Ovary (tissue), 9 donors: ENCODE results near the gene LDHAL6B. TPM values are rescaled to one million over a fixed set of nuclear protein-coding genes. Genes with fewer than 3 reads are reported as not detected.
"Not testable (repeated sequence)": the region's sequence is repeated elsewhere in the genome, so short reads cannot be mapped to it uniquely, and the experiment has no call there.

ENCODE experiments used
- DNase-seq, 5 donors: peaks; one replicate each; pipeline ENCODE4 v3.0.0-alpha.2; 2019 to 2020
- H3K27ac ChIP-seq, 2 donors: fragments of 200-600 bp; one replicate each; pipeline versions ENCODE4 v1.5.1 to v1.8.0; 2019 to 2022
- H3K27me3 ChIP-seq: fragments of 200-600 bp; one replicate; pipeline ENCODE4 v1.8.0; 2022
- H3K36me3 ChIP-seq: fragments of 200-600 bp; sonication (generic); one replicate; pipeline ENCODE4 v1.5.1; 2019
- H3K4me1 ChIP-seq: one replicate; pipeline ENCODE4 v1.8.1; 2013; ENCODE audit warnings: mild to moderate bottlenecking, moderate library complexity; ENCODE audit not compliant: insufficient read depth
- H3K4me3 ChIP-seq: fragments of 200-600 bp; sonication (generic); one replicate; pipeline ENCODE4 v1.5.1; 2017
- H3K9me3 ChIP-seq, 2 donors: fragments of 200-600 bp in 1 of 2; sonication (generic) in 1 of 2; one replicate each; pipeline versions ENCODE4 v1.5.1 to v1.8.1; 2013 to 2019; ENCODE audit warnings: mild to moderate bottlenecking in 1 of 2, moderate library complexity in 1 of 2
- CTCF ChIP-seq, 3 donors: fragments of 450-650 bp in 2 of 3; fragments of 200-600 bp in 1 of 3; IDR thresholded peaks; one replicate each; pipeline versions ENCODE4 v1.5.1 to v1.8.0; 2016 to 2022; ENCODE audit warnings: antibody characterized with exemption in 3 of 3, mild to moderate bottlenecking in 1 of 3
- EP300 ChIP-seq: sonication (generic); formaldehyde crosslinking; IDR thresholded peaks from one replicate; pipeline ENCODE4 v1.6.1; 2017; ENCODE audit warnings: antibody characterized with exemption
- POLR2A ChIP-seq: fragments of 450-650 bp; IDR thresholded peaks from one replicate; pipeline ENCODE4 v1.6.1; 2017; ENCODE audit warnings: antibody characterized with exemption, mild to moderate bottlenecking, moderate library complexity
- WGBS, 3 donors: extraction: QIAGEN DNeasy Blood & Tissue Kit in 1 of 3; methylation state at CpG; one replicate each; pipeline versions ENCODE4 v1.1.5 to v1.1.7; 2013 to 2017; 5-methylcytosine and 5-hydroxymethylcytosine counted together
- intact Hi-C, 4 donors: fragments of 100-400 bp; cut with DNase I; formaldehyde crosslinking; loops; one replicate each; pipeline versions ENCODE4 v1.11.0 to v1.15.1; 2022 to 2023
- polyA plus RNA-seq, 2 donors: library from polyadenylated mRNA; stranded (reverse); fragments of 200-250 nt in 1 of 2; fragments of 350-450 nt in 1 of 2; fragmentation: Illumina TruSeq in 1 of 2; extraction: RNeasy Lipid Tissue Mini Kit (QIAGEN cat#74804) in 1 of 2; gene quantifications; one replicate each; pipeline ENCODE4 v1.2.3, GENCODE V29; 2013 to 2014
- total RNA-seq, 7 donors: library from RNA; depleted of rRNA in 2 of 7; stranded (reverse); fragments of >200 nt in 2 of 7; fragmentation: NEBNext Ultra II Directional in 3 of 7; extraction: Animal tissue kit (Norgen Biotek cat#: 25700) in 3 of 7; gene quantifications; one replicate each; pipeline versions ENCODE4 v1.1.0 to v1.2.4, GENCODE V29; 2016 to 2023
- donor health status: DM: no; HTN: no; CAD: no; lungs with moderate emphysema.
- donor health status: DM: no; HTN: no; CAD: no.
- donor health status: Bipolar disorder and iron deficiency.
- donor health status: DM: yes; HTN: yes; CAD: no.
- donor health status: DM: no; HTN: no; CAD: no.
- donor health status: DM: yes; HTN: yes; CAD: no.

Gene LDHAL6B
- total and polyA plus RNA-seq, 9 donors, result not detected

- no peak for DNase-seq
- Histone ChIP-seq H3K36me3 (no peaks in the 10 kb centered on the region), H3K9me3 (no peaks in the 10 kb centered on the region), H3K4me3 (no peak overlapping the region), H3K27ac (no peak overlapping the region), H3K4me1 (no peaks in the 10 kb centered on the region), H3K27me3 (no peaks in the 10 kb centered on the region)
- intact Hi-C loops, result no loop called here
- WGBS, 3 donors, result 86 to 95% (median 89%) methylated on average over 9 of the region's 9 CpGs
- no peak for TF ChIP-seq EP300
- TF ChIP-seq POLR2A, result no peak
- no peak for TF ChIP-seq CTCF (IDR thresholded peaks at IDR 0.05)
These were observed 47.4 kb upstream of the LDHAL6B start for GRCh38 chr15:59159210-59159609.

GRCh38 chr15:59160880-59161593, 45.6 kb upstream of the LDHAL6B start:
- DNase-seq, result peak in 1 of 5 donors; percentile 41
- H3K27ac ChIP-seq, result no peak overlapping the region
- no peak overlapping the region for H3K4me3 ChIP-seq
- H3K27me3 ChIP-seq, result no peaks in the 10 kb centered on the region
- TF ChIP-seq EP300, result no peak
- TF ChIP-seq CTCF (IDR thresholded peaks at IDR 0.05), result no peak
- TF ChIP-seq POLR2A, result no peak
- H3K4me1 ChIP-seq, result no peaks in the 10 kb centered on the region
- 75 to 84% (median 75%) methylated on average over 23 of the region's 23 CpGs for WGBS, 3 donors
- H3K9me3 ChIP-seq, result no peaks in the 10 kb centered on the region
- H3K36me3 ChIP-seq, result no peaks in the 10 kb centered on the region
- intact Hi-C loops, result no loop called here

- H3K27me3 ChIP-seq, result not testable (repeated sequence)
These were observed 44.6 kb upstream of the LDHAL6B start for GRCh38 chr15:59162080-59162479.

GRCh38 chr15:59165726-59166125, 40.9 kb upstream of the LDHAL6B start:
- TF ChIP-seq EP300, result no peak
- no peak for TF ChIP-seq CTCF (IDR thresholded peaks at IDR 0.05)
- TF ChIP-seq POLR2A, result no peak
- no peaks in the 10 kb centered on the region for H3K9me3 ChIP-seq
- H3K27me3 ChIP-seq, result no peaks in the 10 kb centered on the region
- no peak overlapping the region for H3K27ac ChIP-seq
- peaks cover 1% of the 10 kb centered on the region for H3K4me1 ChIP-seq
- peak in 1 of 5 donors; percentile 28 for DNase-seq
- intact Hi-C loops, result no loop called here
- no peaks in the 10 kb centered on the region for H3K36me3 ChIP-seq
- 46 to 74% (median 56%) methylated on average over 3 of the region's 3 CpGs for WGBS, 3 donors
- no peak overlapping the region for H3K4me3 ChIP-seq

More at GRCh38 chr15:59162080-59162479, 44.6 kb upstream of the LDHAL6B start:
- DNase-seq, H3K9me3 ChIP-seq, intact Hi-C loops, H3K27ac ChIP-seq, H3K4me3 ChIP-seq, H3K36me3 ChIP-seq, H3K4me1 ChIP-seq: not testable (repeated sequence)
- 96 to 97% (median 96%) methylated on average over 8 of the region's 8 CpGs for WGBS, 3 donors

- TF ChIP-seq POLR2A (no peak), CTCF (IDR thresholded peaks at IDR 0.05) (no peak), EP300 (no peak)
These were observed 40.5 kb upstream of the LDHAL6B start for GRCh38 chr15:59166166-59166565.

More at GRCh38 chr15:59166166-59166565, 40.5 kb upstream of the LDHAL6B start:
- Histone ChIP-seq H3K4me1 (peaks cover 1% of the 10 kb centered on the region), H3K9me3 (no peaks in the 10 kb centered on the region), H3K4me3 (no peak overlapping the region), H3K27me3 (no peaks in the 10 kb centered on the region), H3K36me3 (no peaks in the 10 kb centered on the region), H3K27ac (no peak overlapping the region)
- 37 to 39% (median 38%) methylated on average over 4 of the region's 4 CpGs for WGBS, 3 donors
- DNase-seq, result no peak
- intact Hi-C loops, result no loop called here
